Measurements from ENCODE around the gene TBC1D8.

- TF ChIP-seq ZNF274 (IDR thresholded peaks at IDR 0.05; ENCODE audit: low read depth, low read length) (no peak), SUZ12 (IDR thresholded peaks at IDR 0.05; ENCODE audit: extremely low read depth, insufficient read depth, insufficient read length) (no peak), YY1 (IDR thresholded peaks at IDR 0.05; ENCODE audit: insufficient read depth, insufficient read length) (no peak)
Observed at GRCh38 chr2:101012706-101013181, 138.4 kb downstream of the TBC1D8 start.

All from NT2/D1 (cell line).